ENCODE measurements around the gene PCDHB4.
"Not testable (repeated sequence)": the region's sequence is repeated elsewhere in the genome, so short reads cannot be mapped to it uniquely, and the experiment has no call there.

The PCDHB4 gene

GRCh38 chr5:141121563-141121962 lies at the start of gene PCDHB4:
Gene PCDHB4, plus strand, starts transcription at chr5:141121818. Its CDS starts 181 bp downstream, at chr5:141121999.
- DNase-seq, result no peak

GRCh38 chr5:141077826-141078225 lies 43.8 kb upstream of the PCDHB4 start:
- DNase-seq, result no peak

GRCh38 chr5:141082228-141082627 lies 39.4 kb upstream of the PCDHB4 start:
- no peak for DNase-seq

- peak; percentile 30 for DNase-seq
These were observed 37.1 kb upstream of the PCDHB4 start for GRCh38 chr5:141084487-141084989.

GRCh38 chr5:141094481-141095262 lies 26.9 kb upstream of the PCDHB4 start, which contains the start of gene PCDHB2:
Gene PCDHB2, plus strand, starts transcription at chr5:141094615. Its CDS starts 176 bp downstream, at chr5:141094791.
- DNase-seq, result no peak

- DNase-seq, result no peak
These were observed 26.4 kb upstream of the PCDHB4 start for GRCh38 chr5:141095263-141095641.

GRCh38 chr5:141096181-141096580 lies 25.4 kb upstream of the PCDHB4 start:
- DNase-seq, result not testable (repeated sequence)

GRCh38 chr5:141096586-141096985 lies 25.0 kb upstream of the PCDHB4 start:
- DNase-seq, result not testable (repeated sequence)

- DNase-seq, result peak; percentile 9
These were observed 21.3 kb upstream of the PCDHB4 start, which contains the start of gene PCDHB3 for GRCh38 chr5:141100243-141100805. Gene PCDHB3, plus strand, starts transcription at chr5:141100473. Its CDS starts 177 bp downstream, at chr5:141100650.

- DNase-seq, result no peak
These were observed 20.6 kb upstream of the PCDHB4 start for GRCh38 chr5:141101059-141101458.

GRCh38 chr5:141102070-141102469 lies 19.5 kb upstream of the PCDHB4 start:
- DNase-seq, result not testable (repeated sequence)

- DNase-seq, result not testable (repeated sequence)
These were observed 19.1 kb upstream of the PCDHB4 start for GRCh38 chr5:141102471-141102870.

- DNase-seq, result no peak
These were observed 16.3 kb upstream of the PCDHB4 start for GRCh38 chr5:141105350-141105749.

GRCh38 chr5:141119250-141119649 lies 2.4 kb upstream of the PCDHB4 start:
- DNase-seq, result no peak

- no peak for DNase-seq
These were observed 367 bp downstream of the PCDHB4 start for GRCh38 chr5:141121985-141122384.

- DNase-seq, result not testable (repeated sequence)
These were observed 1.9 kb downstream of the PCDHB4 start for GRCh38 chr5:141123396-141124135.

- no peak for DNase-seq
These were observed 5.7 kb downstream of the PCDHB4 start for GRCh38 chr5:141127305-141127704.

- DNase-seq, result no peak
These were observed 13.6 kb downstream of the PCDHB4 start, which contains the start of gene PCDHB5 for GRCh38 chr5:141135030-141135717. Gene PCDHB5, plus strand, starts transcription at chr5:141135206. Its CDS starts 229 bp downstream, at chr5:141135435.

GRCh38 chr5:141135718-141136266 lies 14.2 kb downstream of the PCDHB4 start:
- DNase-seq, result no peak

- DNase-seq, result not testable (repeated sequence)
These were observed 15.7 kb downstream of the PCDHB4 start for GRCh38 chr5:141137346-141137745.

- no peak for DNase-seq
These were observed 28.2 kb downstream of the PCDHB4 start, which contains the start of gene PCDHB6 for GRCh38 chr5:141149812-141150211. Gene PCDHB6, plus strand, starts transcription at chr5:141150057. Its CDS starts 201 bp downstream, at chr5:141150258.

Data from activated CD4-positive, alpha-beta T cell treated with anti-CD3 and anti-CD28 coated beads, Interleukin-2, amount 50 U/mL, for 1 hour (primary cell).